Peyer's patch (tissue), 4 donors: Measurements from ENCODE around the gene ESYT3. TPM values are rescaled to one million over a fixed set of nuclear protein-coding genes. Genes with fewer than 3 reads are reported as not detected.
A peak's percentile ranks its signal among the peaks of the same experiment; 100 is the strongest.
"Not testable (repeated sequence)": the region's sequence is repeated elsewhere in the genome, so short reads cannot be mapped to it uniquely, and the experiment has no call there.

ENCODE experiments used
- DNase-seq, 3 donors: peaks; one replicate each; pipeline ENCODE4 v3.0.0-alpha.2; 2017 to 2019
- H3K27ac ChIP-seq, 4 donors: fragments of 200-600 bp; sonication (generic); one replicate each; pipeline ENCODE4 v1.5.1; 2016 to 2019
- H3K27me3 ChIP-seq, 2 donors: fragments of 200-600 bp; sonication (generic); one replicate each; pipeline ENCODE4 v1.5.1; 2019
- H3K36me3 ChIP-seq, 3 donors: fragments of 200-600 bp; sonication (generic); one replicate each; pipeline ENCODE4 v1.5.1; 2016 to 2019
- H3K4me1 ChIP-seq, 4 donors: fragments of 200-600 bp; sonication (generic); one replicate each; pipeline ENCODE4 v1.5.1; 2016 to 2019
- H3K4me3 ChIP-seq, 4 donors: fragments of 200-600 bp; sonication (generic); 1 replicate in 3 of 4; 2 replicates in 1 of 4; pipeline ENCODE4 v1.5.1; 2016 to 2019; ENCODE audit warnings: mild to moderate bottlenecking in 1 of 4
- H3K9me3 ChIP-seq, 4 donors: fragments of 200-600 bp; sonication (generic); one replicate each; pipeline ENCODE4 v1.5.1; 2016 to 2019; ENCODE audit warnings: mild to moderate bottlenecking in 1 of 4
- POLR2A ChIP-seq, 2 donors: fragments of 450-650 bp; IDR thresholded peaks; one replicate each; pipeline ENCODE4 v1.5.1; 2017; ENCODE audit warnings: antibody characterized with exemption in 2 of 2, mild to moderate bottlenecking in 2 of 2, moderate library complexity in 2 of 2
- total RNA-seq, 4 donors: library from RNA; depleted of rRNA; stranded (reverse); fragments of >200 nt; gene quantifications; one replicate each; pipeline ENCODE4 v1.1.0, GENCODE V29; 2016
- TF ChIP-seq, protein P1 (sequence below), 6 experiments: fragments of 450-650 bp in 4 of 6; fragments of 200-600 bp in 2 of 6; sonication (generic) in 1 of 6; IDR thresholded peaks; one replicate each; pipeline ENCODE4 v1.5.1; 2017 to 2019; ENCODE audit warnings: antibody characterized with exemption in 6 of 6, mild to moderate bottlenecking in 3 of 6, moderate library complexity in 1 of 6

Gene ESYT3
- total RNA-seq, 4 donors from 2014 or later, result 0.35 to 2.5 (median 1.5) TPM

GRCh38 chr3:138426211-138426610 is 8.2 kb upstream of the ESYT3 start:
- no peak for DNase-seq
- H3K36me3 ChIP-seq, result no peaks in the 10 kb centered on the region
- H3K27me3 ChIP-seq, result no peaks in the 10 kb centered on the region
- H3K4me3 ChIP-seq, result no peak overlapping the region
- no peaks in the 10 kb centered on the region for H3K4me1 ChIP-seq
- H3K27ac ChIP-seq, result no peak overlapping the region
- no peak for TF ChIP-seq POLR2A (IDR thresholded peaks at IDR 0.05)
- TF ChIP-seq, protein P1, sequence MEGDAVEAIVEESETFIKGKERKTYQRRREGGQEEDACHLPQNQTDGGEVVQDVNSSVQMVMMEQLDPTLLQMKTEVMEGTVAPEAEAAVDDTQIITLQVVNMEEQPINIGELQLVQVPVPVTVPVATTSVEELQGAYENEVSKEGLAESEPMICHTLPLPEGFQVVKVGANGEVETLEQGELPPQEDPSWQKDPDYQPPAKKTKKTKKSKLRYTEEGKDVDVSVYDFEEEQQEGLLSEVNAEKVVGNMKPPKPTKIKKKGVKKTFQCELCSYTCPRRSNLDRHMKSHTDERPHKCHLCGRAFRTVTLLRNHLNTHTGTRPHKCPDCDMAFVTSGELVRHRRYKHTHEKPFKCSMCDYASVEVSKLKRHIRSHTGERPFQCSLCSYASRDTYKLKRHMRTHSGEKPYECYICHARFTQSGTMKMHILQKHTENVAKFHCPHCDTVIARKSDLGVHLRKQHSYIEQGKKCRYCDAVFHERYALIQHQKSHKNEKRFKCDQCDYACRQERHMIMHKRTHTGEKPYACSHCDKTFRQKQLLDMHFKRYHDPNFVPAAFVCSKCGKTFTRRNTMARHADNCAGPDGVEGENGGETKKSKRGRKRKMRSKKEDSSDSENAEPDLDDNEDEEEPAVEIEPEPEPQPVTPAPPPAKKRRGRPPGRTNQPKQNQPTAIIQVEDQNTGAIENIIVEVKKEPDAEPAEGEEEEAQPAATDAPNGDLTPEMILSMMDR (IDR thresholded peaks at IDR 0.05), result no peak
- H3K9me3 ChIP-seq, result no peaks in the 10 kb centered on the region

DNA sequence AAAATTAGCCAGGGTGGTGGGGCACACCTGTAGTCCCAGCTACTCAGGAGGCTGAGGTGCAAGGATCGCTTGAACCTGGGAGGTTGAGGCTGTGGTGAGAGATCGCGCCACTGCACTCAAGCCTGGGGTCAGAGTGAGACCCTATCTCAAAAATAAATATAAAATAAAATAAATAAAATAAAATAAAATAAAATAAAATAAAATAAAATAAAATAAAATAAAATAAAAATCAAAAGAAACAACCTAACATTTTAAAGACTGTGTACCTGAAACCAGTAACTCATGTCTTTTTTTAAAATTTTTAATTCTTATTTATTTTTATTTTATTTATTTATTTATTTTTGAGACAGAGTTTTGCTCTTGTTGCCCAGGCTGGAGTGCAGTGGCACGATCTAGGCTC is 7.7 kb upstream of the ESYT3 start:
- not testable (repeated sequence) for H3K4me1 ChIP-seq, DNase-seq, H3K27ac ChIP-seq, H3K36me3 ChIP-seq, H3K4me3 ChIP-seq, H3K9me3 ChIP-seq, H3K27me3 ChIP-seq

- TF ChIP-seq POLR2A (IDR thresholded peaks at IDR 0.05), result no peak
- TF ChIP-seq, protein P1 (IDR thresholded peaks at IDR 0.05), result no peak
- Histone ChIP-seq H3K36me3 (no peaks in the 10 kb centered on the region), H3K4me3 (no peak overlapping the region), H3K27ac (no peak overlapping the region), H3K4me1 (peaks cover 0 to 7% (median 2%) of the 10 kb centered on the region in 4 donors), H3K27me3 (no peaks in the 10 kb centered on the region), H3K9me3 (no peaks in the 10 kb centered on the region)
- no peak for DNase-seq
These were observed 4.8 kb upstream of the ESYT3 start for GRCh38 chr3:138429665-138430064.

DNA sequence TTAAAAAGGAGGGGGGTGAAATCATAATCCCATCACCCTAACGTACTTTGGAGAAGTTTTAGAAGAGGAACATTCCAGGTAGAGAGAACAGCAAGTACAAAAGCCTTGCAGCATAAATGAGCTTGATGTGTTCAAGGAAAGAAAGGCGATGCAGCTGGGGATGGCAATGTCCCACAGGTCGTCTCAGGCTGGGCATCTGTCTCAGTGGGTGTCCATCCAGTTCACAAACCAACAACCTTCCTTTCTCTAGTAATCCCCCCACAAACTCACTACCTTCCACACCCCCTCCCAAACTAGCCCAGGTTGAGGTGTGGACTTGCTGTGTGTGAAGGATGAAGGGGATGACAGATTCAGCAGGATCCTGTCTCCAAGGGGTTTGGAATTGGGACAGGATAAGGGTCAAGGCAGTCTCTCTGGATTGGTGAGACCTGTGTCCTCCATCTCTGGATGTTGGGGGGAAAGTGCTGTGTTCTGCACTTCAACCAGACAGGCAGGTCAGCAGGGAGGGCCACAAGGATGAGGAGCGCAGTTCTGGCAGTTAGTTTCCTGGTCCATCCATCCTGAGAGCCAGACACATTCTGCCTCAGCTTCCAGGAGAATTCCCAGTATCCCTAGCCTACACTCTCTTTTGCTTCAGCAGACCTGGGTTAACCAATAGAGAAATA is 1.7 kb upstream of the ESYT3 start:
- no peak overlapping the region for H3K4me3 ChIP-seq
- no peaks in the 10 kb centered on the region for H3K36me3 ChIP-seq
- no peak for DNase-seq
- peaks cover 0 to 19% (median 5%) of the 10 kb centered on the region in 4 donors for H3K4me1 ChIP-seq
- H3K27ac ChIP-seq, result no peak overlapping the region
- H3K9me3 ChIP-seq, result no peaks in the 10 kb centered on the region
- TF ChIP-seq POLR2A (IDR thresholded peaks at IDR 0.05), result no peak
- TF ChIP-seq, protein P1 (IDR thresholded peaks at IDR 0.05), result no peak
- peaks cover 0 to 5% of the 10 kb centered on the region in 2 donors for H3K27me3 ChIP-seq

GRCh38 chr3:138433892-138434275 is 532 bp upstream of the ESYT3 start:
- H3K4me3 ChIP-seq, result peak overlapping the region; percentile 21 to 59 (median 46)
- TF ChIP-seq, protein P1 (IDR thresholded peaks at IDR 0.05), result no peak
- TF ChIP-seq POLR2A (IDR thresholded peaks at IDR 0.05), result no peak
- H3K9me3 ChIP-seq, result no peaks in the 10 kb centered on the region
- no peak for DNase-seq
- H3K27me3 ChIP-seq, result peaks cover 0 to 5% of the 10 kb centered on the region in 2 donors
- H3K36me3 ChIP-seq, result no peaks in the 10 kb centered on the region
- no peak overlapping the region for H3K27ac ChIP-seq
- H3K4me1 ChIP-seq, result peaks cover 0 to 19% (median 5%) of the 10 kb centered on the region in 4 donors

GRCh38 chr3:138434875-138435772 is 708 bp downstream of the ESYT3 start:
- no peak for DNase-seq
- Histone ChIP-seq H3K4me3 (peak overlapping the region; percentile 21 to 59 (median 46)), H3K27ac (no peak overlapping the region), H3K36me3 (no peaks in the 10 kb centered on the region), H3K9me3 (no peaks in the 10 kb centered on the region), H3K4me1 (peaks cover 0 to 19% (median 5%) of the 10 kb centered on the region in 4 donors), H3K27me3 (peaks cover 0 to 5% of the 10 kb centered on the region in 2 donors)
- no peak for TF ChIP-seq POLR2A (IDR thresholded peaks at IDR 0.05)
- TF ChIP-seq, protein P1 (IDR thresholded peaks at IDR 0.05), result no peak
